HEK293 (cell line): Measurements from ENCODE around the gene DTX3L.

Experiments
- CTCF ChIA-PET: fragments of 350-600 bp; formaldehyde crosslinking; extraction: SDS; loops from one replicate; lab custom pipeline; 2021; ENCODE audit warnings: antibody characterized with exemption; lab: Yijun Ruan, JAX
- POLR2A ChIA-PET: fragments of 300-600 bp; formaldehyde crosslinking; extraction: SDS; loops from one replicate; lab custom pipeline; 2020; ENCODE audit warnings: antibody characterized with exemption, inconsistent platforms; lab: Yijun Ruan, JAX
- H3K27ac ChIP-seq: fragments of 200-500 bp; sonication (Bioruptor generic); 2 replicates; pipeline ENCODE4 v1.5.1; 2014; ENCODE audit warnings: low read depth, low read length, control low read depth, inconsistent platforms; ENCODE audit errors: extremely low read depth
- H3K36me3 ChIP-seq, 2 experiments: fragments of 200-500 bp in 1 of 2; sonication (Bioruptor generic) in 1 of 2; 1 replicate in 1 of 2; 2 replicates in 1 of 2; pipeline ENCODE4 v1.5.1; 2014 to 2017; ENCODE audit warnings: inconsistent platforms in 2 of 2, low read length in 2 of 2; ENCODE audit not compliant: control insufficient read depth in 2 of 2, insufficient read depth in 1 of 2
- H3K4me1 ChIP-seq: fragments of 200-500 bp; sonication (Bioruptor generic); 2 replicates; pipeline ENCODE4 v1.5.1; 2014; ENCODE audit warnings: mild to moderate bottlenecking, low read length, inconsistent platforms; ENCODE audit not compliant: control insufficient read depth, insufficient read depth
- H3K4me3 ChIP-seq: 2 replicates; pipeline ENCODE4 v1.5.1; 2011; ENCODE audit warnings: low read depth, mild to moderate bottlenecking, control low read depth, low read length, moderate library complexity
- H3K9me3 ChIP-seq: fragments of 200-500 bp; sonication (Bioruptor generic); 2 replicates; pipeline ENCODE4 v1.5.1; 2014; ENCODE audit warnings: low read depth, low read length, inconsistent platforms; ENCODE audit not compliant: control insufficient read depth, insufficient read depth
- EGR2 ChIP-seq: fragments of 450-650 bp; formaldehyde crosslinking; IDR thresholded peaks from 2 replicates; pipeline ENCODE4 v1.5.1; 2016; ENCODE audit warnings: low read depth, missing biosample characterization, missing genetic modification characterization
- KLF16 ChIP-seq: fragments of 450-650 bp; formaldehyde crosslinking; IDR thresholded peaks from 2 replicates; pipeline ENCODE4 v1.5.1; 2017; ENCODE audit warnings: missing biosample characterization, missing genetic modification characterization
- SETDB1 ChIP-seq: IDR thresholded peaks from one replicate; pipeline ENCODE4 v1.6.1; 2017; ENCODE audit warnings: mild to moderate bottlenecking, low read length, moderate library complexity, mixed read lengths; ENCODE audit not compliant: insufficient read length
- TRIM28 ChIP-seq: IDR thresholded peaks from 2 replicates; pipeline ENCODE4 v1.6.1; 2011; ENCODE audit warnings: low read length, control low read depth, borderline replicate concordance
- ZIC2 ChIP-seq: fragments of 450-650 bp; formaldehyde crosslinking; IDR thresholded peaks from 2 replicates; pipeline ENCODE4 v1.5.1; 2016; ENCODE audit warnings: missing biosample characterization, missing genetic modification characterization
- ZNF112 ChIP-seq: fragments of 450-650 bp; formaldehyde crosslinking; IDR thresholded peaks from 2 replicates; pipeline ENCODE4 v1.5.0; 2017; ENCODE audit warnings: missing biosample characterization, missing genetic modification characterization
- ZNF184 ChIP-seq: fragments of 450-650 bp; IDR thresholded peaks from 2 replicates; pipeline ENCODE4 v1.5.1; 2018; ENCODE audit warnings: missing biosample characterization, mild to moderate bottlenecking, missing genetic modification characterization
- ZNF426 ChIP-seq: fragments of 450-650 bp; formaldehyde crosslinking; IDR thresholded peaks from 2 replicates; pipeline ENCODE4 v1.5.1; 2017; ENCODE audit warnings: missing biosample characterization, missing genetic modification characterization, mild to moderate bottlenecking, inconsistent platforms, moderate library complexity
- ZNF544 ChIP-seq: fragments of 450-650 bp; formaldehyde crosslinking; IDR thresholded peaks from 2 replicates; pipeline ENCODE4 v1.5.0; 2017; ENCODE audit warnings: missing biosample characterization, missing genetic modification characterization
- ZNF549 ChIP-seq: fragments of 450-650 bp; IDR thresholded peaks from 2 replicates; pipeline ENCODE4 v1.5.1; 2018; ENCODE audit warnings: missing biosample characterization, missing genetic modification characterization, mild to moderate bottlenecking, inconsistent platforms, moderate library complexity
- ZNF558 ChIP-seq: fragments of 450-650 bp; formaldehyde crosslinking; IDR thresholded peaks from 2 replicates; pipeline ENCODE4 v1.5.1; 2016; ENCODE audit warnings: missing biosample characterization, missing genetic modification characterization
- ZNF629 ChIP-seq: fragments of 450-650 bp; formaldehyde crosslinking; IDR thresholded peaks from 2 replicates; pipeline ENCODE4 v1.5.1; 2017; ENCODE audit warnings: missing biosample characterization, missing genetic modification characterization
- ZNF658 ChIP-seq: fragments of 450-650 bp; formaldehyde crosslinking; IDR thresholded peaks from 2 replicates; pipeline ENCODE4; 2016; ENCODE audit warnings: missing biosample characterization, missing genetic modification characterization
- ZNF701 ChIP-seq: fragments of 450-650 bp; formaldehyde crosslinking; IDR thresholded peaks from 2 replicates; pipeline ENCODE4 v1.5.1; 2016; ENCODE audit warnings: missing biosample characterization, missing genetic modification characterization
- ZNF707 ChIP-seq: fragments of 450-650 bp; formaldehyde crosslinking; IDR thresholded peaks from 2 replicates; pipeline ENCODE4 v1.5.1; 2016; ENCODE audit warnings: missing biosample characterization, missing genetic modification characterization
- ZNF837 ChIP-seq: fragments of 450-650 bp; formaldehyde crosslinking; IDR thresholded peaks from 2 replicates; pipeline ENCODE4 v1.5.1; 2016; ENCODE audit warnings: missing biosample characterization, missing genetic modification characterization
- ZNF843 ChIP-seq: fragments of 450-650 bp; formaldehyde crosslinking; IDR thresholded peaks from 2 replicates; pipeline ENCODE4 v1.5.1; 2016; ENCODE audit warnings: missing biosample characterization, missing genetic modification characterization
- TF ChIP-seq, protein P1 (sequence below): fragments of 450-650 bp; formaldehyde crosslinking; optimal IDR thresholded peaks from 2 replicates; pipeline ENCODE3; 2016; ENCODE audit warnings: missing biosample characterization, mild to moderate bottlenecking, missing genetic modification characterization
- TF ChIP-seq, protein P2 (sequence below): fragments of 450-650 bp; formaldehyde crosslinking; conservative IDR thresholded peaks from 2 replicates; pipeline ENCODE4 v1.5.1; 2016; ENCODE audit warnings: low read depth, missing biosample characterization, missing genetic modification characterization
- TF ChIP-seq, protein P3 (sequence below): fragments of 450-650 bp; formaldehyde crosslinking; IDR thresholded peaks from 2 replicates; pipeline ENCODE4 v1.5.1; 2016; ENCODE audit warnings: missing biosample characterization, missing genetic modification characterization
- TF ChIP-seq, protein P4 (sequence below): fragments of 450-650 bp; formaldehyde crosslinking; IDR thresholded peaks from 2 replicates; pipeline ENCODE4; 2016; ENCODE audit warnings: missing biosample characterization, missing genetic modification characterization
- TF ChIP-seq, protein P5 (sequence below): fragments of 450-650 bp; IDR thresholded peaks from 2 replicates; pipeline ENCODE4 v1.5.1; 2018; ENCODE audit warnings: missing biosample characterization, missing genetic modification characterization

DTX3L gene

DNA sequence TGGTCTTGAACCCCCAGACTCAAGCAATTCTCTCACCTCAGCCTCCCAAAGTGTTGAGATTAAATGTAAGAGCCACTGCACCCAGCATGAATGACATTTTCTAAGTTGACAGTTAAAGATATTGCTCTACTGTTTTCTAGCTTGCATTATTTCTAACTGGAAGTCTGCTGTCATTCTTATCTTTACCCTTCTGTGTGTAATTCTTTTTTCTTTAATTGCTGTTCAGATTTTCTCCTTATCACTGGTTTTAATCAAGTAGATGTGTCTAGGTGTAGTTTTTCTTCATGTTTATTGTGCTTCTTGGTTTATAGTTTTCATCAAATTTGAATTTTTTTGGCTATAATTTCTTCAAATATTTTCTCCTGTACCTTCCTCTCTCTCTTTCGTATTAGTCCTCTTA lies 18.3 kb downstream of the DTX3L start:
- no peak overlapping the region for H3K27ac ChIP-seq
- TF ChIP-seq SETDB1 (peak; percentile 73), ZNF629 (tag by site-specific recombination) (no peak)
- TF ChIP-seq, all 188 proteins: peak for 1
- no peaks in the 10 kb centered on the region for H3K9me3 ChIP-seq
- no peak overlapping the region for H3K4me3 ChIP-seq
- H3K4me1 ChIP-seq: no peaks in the 10 kb centered on the region
- no peaks in the 10 kb centered on the region for H3K36me3 ChIP-seq
- POLR2A ChIA-PET: interaction anchor here (0.5 kb wide), 1 partner anchor 24 kb away, joined by 3 read pairs; no protein-coding TSS in a partner anchor
- CTCF ChIA-PET: interaction anchor here (1.1 kb wide), 1 partner anchor 587 kb away, joined by 3 read pairs; no protein-coding TSS in a partner anchor

DNA sequence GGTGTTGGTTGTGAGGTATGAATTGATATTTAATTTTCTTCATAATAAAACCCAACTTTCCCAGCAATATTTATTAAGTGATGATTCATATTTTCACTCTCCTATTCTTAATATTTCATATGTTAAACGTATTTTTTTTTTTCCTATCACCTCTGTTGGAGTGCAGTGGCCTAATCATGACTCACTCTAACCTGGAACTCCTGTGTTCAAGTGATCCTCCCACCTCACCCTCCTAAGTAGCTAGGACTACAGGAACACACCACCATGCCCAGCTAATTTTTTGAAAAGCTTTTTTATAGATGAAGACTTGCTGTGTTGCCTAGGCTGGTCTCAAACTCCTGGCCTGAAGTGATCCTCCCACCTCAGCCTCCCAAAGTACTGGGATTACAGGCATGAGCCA lies 22.0 kb downstream of the DTX3L start:
- TF ChIP-seq ZNF112 (tag by site-specific recombination) (no peak), ZNF843 (tag by site-specific recombination) (no peak), ZNF549 (tag by site-specific recombination) (no peak), ZNF658 (tag by site-specific recombination) (no peak), ZNF558 (tag by site-specific recombination) (no peak), TRIM28 (no peak), ZNF184 (tag by site-specific recombination) (no peak)
- TF ChIP-seq, protein P1, sequence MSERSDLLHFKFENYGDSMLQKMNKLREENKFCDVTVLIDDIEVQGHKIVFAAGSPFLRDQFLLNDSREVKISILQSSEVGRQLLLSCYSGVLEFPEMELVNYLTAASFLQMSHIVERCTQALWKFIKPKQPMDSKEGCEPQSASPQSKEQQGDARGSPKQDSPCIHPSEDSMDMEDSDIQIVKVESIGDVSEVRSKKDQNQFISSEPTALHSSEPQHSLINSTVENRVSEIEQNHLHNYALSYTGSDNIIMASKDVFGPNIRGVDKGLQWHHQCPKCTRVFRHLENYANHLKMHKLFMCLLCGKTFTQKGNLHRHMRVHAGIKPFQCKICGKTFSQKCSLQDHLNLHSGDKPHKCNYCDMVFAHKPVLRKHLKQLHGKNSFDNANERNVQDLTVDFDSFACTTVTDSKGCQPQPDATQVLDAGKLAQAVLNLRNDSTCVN: no peak
- TF ChIP-seq, protein P2, sequence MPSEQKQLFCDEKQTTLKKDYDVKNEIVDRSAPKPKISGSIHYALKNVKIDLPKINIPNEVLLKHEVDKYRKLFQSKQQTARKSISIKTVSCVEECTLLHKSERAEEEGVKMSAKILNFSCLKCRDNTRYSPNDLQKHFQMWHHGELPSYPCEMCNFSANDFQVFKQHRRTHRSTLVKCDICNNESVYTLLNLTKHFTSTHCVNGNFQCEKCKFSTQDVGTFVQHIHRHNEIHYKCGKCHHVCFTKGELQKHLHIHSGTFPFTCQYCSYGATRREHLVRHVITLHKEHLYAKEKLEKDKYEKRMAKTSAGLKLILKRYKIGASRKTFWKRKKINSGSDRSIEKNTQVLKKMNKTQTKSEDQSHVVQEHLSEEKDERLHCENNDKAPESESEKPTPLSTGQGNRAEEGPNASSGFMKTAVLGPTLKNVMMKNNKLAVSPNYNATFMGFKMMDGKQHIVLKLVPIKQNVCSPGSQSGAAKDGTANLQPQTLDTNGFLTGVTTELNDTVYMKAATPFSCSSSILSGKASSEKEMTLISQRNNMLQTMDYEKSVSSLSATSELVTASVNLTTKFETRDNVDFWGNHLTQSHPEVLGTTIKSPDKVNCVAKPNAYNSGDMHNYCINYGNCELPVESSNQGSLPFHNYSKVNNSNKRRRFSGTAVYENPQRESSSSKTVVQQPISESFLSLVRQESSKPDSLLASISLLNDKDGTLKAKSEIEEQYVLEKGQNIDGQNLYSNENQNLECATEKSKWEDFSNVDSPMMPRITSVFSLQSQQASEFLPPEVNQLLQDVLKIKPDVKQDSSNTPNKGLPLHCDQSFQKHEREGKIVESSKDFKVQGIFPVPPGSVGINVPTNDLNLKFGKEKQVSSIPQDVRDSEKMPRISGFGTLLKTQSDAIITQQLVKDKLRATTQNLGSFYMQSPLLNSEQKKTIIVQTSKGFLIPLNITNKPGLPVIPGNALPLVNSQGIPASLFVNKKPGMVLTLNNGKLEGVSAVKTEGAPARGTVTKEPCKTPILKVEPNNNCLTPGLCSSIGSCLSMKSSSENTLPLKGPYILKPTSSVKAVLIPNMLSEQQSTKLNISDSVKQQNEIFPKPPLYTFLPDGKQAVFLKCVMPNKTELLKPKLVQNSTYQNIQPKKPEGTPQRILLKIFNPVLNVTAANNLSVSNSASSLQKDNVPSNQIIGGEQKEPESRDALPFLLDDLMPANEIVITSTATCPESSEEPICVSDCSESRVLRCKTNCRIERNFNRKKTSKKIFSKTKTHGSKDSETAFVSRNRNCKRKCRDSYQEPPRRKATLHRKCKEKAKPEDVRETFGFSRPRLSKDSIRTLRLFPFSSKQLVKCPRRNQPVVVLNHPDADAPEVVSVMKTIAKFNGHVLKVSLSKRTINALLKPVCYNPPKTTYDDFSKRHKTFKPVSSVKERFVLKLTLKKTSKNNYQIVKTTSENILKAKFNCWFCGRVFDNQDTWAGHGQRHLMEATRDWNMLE: no peak
- TF ChIP-seq, protein P3, sequence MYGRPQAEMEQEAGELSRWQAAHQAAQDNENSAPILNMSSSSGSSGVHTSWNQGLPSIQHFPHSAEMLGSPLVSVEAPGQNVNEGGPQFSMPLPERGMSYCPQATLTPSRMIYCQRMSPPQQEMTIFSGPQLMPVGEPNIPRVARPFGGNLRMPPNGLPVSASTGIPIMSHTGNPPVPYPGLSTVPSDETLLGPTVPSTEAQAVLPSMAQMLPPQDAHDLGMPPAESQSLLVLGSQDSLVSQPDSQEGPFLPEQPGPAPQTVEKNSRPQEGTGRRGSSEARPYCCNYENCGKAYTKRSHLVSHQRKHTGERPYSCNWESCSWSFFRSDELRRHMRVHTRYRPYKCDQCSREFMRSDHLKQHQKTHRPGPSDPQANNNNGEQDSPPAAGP: no peak
- H3K9me3 ChIP-seq: no peaks in the 10 kb centered on the region
- H3K27ac ChIP-seq: no peak overlapping the region
- CTCF ChIA-PET: interaction anchor here (0.6 kb wide), 2 partner anchors 481 to 1871 kb away, joined by 3 read pairs; no protein-coding TSS in a partner anchor
- no peaks in the 10 kb centered on the region for H3K36me3 ChIP-seq
- no peak overlapping the region for H3K4me3 ChIP-seq
- H3K4me1 ChIP-seq: no peaks in the 10 kb centered on the region
- POLR2A ChIA-PET: no interaction called here

DNA sequence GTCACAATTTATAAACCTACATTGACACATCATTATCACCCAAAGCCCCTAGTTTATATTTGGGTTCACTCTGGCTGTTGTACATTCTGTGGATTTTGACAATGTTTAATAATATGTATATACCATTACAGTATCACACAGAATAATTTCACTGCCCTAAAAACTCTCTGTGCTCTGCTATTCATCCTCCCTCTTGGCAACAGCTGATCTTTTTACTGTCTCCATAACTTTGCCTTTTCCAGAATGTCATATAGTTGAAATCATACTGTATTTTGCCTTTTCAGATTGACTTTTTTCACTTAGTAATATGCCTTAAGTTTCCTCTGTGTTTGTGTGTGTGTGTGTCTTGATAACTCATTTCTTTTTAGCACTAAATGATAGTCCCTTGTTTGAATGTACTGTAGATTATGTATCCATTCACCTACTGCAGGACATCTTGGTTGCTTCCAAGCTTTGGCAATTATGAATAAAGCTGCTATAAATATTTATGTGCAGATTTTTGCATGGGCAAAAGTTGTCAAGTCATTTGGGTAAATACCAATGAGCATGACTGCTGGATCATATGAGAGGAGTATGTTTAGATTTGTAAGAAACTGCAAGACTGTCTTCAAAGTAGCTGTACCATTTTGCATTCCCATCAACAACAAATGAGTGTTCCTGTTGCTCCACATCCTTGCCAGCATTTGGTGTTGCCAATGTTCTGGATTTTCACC lies 22.8 kb downstream of the DTX3L start:
- no peaks in the 10 kb centered on the region for H3K4me1 ChIP-seq
- CTCF ChIA-PET: interaction anchor here (0.6 kb wide), 1 partner anchor 482 kb away, joined by 3 read pairs; no protein-coding TSS in a partner anchor
- no peak overlapping the region for H3K4me3 ChIP-seq
- no peaks in the 10 kb centered on the region for H3K9me3 ChIP-seq
- H3K36me3 ChIP-seq: no peaks in the 10 kb centered on the region
- POLR2A ChIA-PET: no interaction called here
- no peak overlapping the region for H3K27ac ChIP-seq
- no peak for TF ChIP-seq ZNF837 (tag by site-specific recombination)
- TF ChIP-seq KLF16 (tag by site-specific recombination): no peak
- TF ChIP-seq, protein P4, sequence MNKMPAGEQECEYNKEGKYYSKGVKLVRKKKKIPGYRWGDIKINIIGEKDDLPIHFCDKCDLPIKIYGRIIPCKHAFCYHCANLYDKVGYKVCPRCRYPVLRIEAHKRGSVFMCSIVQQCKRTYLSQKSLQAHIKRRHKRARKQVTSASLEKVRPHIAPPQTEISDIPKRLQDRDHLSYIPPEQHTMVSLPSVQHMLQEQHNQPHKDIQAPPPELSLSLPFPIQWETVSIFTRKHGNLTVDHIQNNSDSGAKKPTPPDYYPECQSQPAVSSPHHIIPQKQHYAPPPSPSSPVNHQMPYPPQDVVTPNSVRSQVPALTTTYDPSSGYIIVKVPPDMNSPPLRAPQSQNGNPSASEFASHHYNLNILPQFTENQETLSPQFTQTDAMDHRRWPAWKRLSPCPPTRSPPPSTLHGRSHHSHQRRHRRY (tag by site-specific recombination): no peak
- TF ChIP-seq ZNF707: no peak
- TF ChIP-seq EGR2 (tag by site-specific recombination): no peak
- TF ChIP-seq ZNF549 (tag by site-specific recombination): no peak
- TF ChIP-seq, protein P5, sequence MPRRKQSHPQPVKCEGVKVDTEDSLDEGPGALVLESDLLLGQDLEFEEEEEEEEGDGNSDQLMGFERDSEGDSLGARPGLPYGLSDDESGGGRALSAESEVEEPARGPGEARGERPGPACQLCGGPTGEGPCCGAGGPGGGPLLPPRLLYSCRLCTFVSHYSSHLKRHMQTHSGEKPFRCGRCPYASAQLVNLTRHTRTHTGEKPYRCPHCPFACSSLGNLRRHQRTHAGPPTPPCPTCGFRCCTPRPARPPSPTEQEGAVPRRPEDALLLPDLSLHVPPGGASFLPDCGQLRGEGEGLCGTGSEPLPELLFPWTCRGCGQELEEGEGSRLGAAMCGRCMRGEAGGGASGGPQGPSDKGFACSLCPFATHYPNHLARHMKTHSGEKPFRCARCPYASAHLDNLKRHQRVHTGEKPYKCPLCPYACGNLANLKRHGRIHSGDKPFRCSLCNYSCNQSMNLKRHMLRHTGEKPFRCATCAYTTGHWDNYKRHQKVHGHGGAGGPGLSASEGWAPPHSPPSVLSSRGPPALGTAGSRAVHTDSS (tag by site-specific recombination): no peak
- TF ChIP-seq ZNF843 (tag by site-specific recombination): no peak
- no peak for TF ChIP-seq ZNF701 (tag by site-specific recombination)
- TF ChIP-seq ZNF426 (tag by site-specific recombination): no peak
- no peak for TF ChIP-seq ZNF544 (tag by site-specific recombination)
- no peak for TF ChIP-seq ZIC2 (tag by site-specific recombination)
